HFF-Myc (cell line): ENCODE data around the gene UBA52.

Source experiments
- DNase-seq: peaks from one replicate; pipeline ENCODE4 v3.0.0-alpha.2; 2011; ENCODE audit warnings: low read depth; ENCODE audit errors: extremely low read depth
- H3K4me3 ChIP-seq: replicated peaks from 2 replicates; pipeline ENCODE4 v1.5.1; 2011; ENCODE audit warnings: low read depth, mild to moderate bottlenecking, control low read depth, low read length
- CTCF ChIP-seq: IDR thresholded peaks from 2 replicates; pipeline ENCODE4 v1.5.1; 2012; ENCODE audit warnings: mild to moderate bottlenecking, low read depth, low read length, control low read depth; ENCODE audit errors: missing control alignments

UBA52 gene

GRCh38 chr19:18568367-18568766 is 3.3 kb upstream of the UBA52 start:
- DNase-seq = no peak
- no peak overlapping the region for H3K4me3 ChIP-seq
- no peak for TF ChIP-seq CTCF

GRCh38 chr19:18574691-18575291 is 3.1 kb downstream of the UBA52 start:
- no peak for TF ChIP-seq CTCF

GRCh38 chr19:18576383-18576782 is 4.7 kb downstream of the UBA52 start:
- no peak for DNase-seq
- no peak overlapping the region for H3K4me3 ChIP-seq
- TF ChIP-seq CTCF = no peak

More at GRCh38 chr19:18574691-18575291, 3.1 kb downstream of the UBA52 start:
- DNase-seq = no peak
- 0 out of 2 replicates have a peak overlapping the region, but pooled peaks have one; percentile 7 for H3K4me3 ChIP-seq

- DNase-seq = no peak
- TF ChIP-seq CTCF = no peak
- no peak overlapping the region for H3K4me3 ChIP-seq
Measured at GRCh38 chr19:18577365-18577914, 5.8 kb downstream of the UBA52 start.

GRCh38 chr19:18580311-18580710 is 8.7 kb downstream of the UBA52 start:
- DNase-seq = no peak
- no peak for TF ChIP-seq CTCF
- H3K4me3 ChIP-seq = no peak overlapping the region

- H3K4me3 ChIP-seq = no peak overlapping the region
- TF ChIP-seq CTCF = no peak
- no peak for DNase-seq
Measured at GRCh38 chr19:18586306-18586705, 14.6 kb downstream of the UBA52 start.

GRCh38 chr19:18587561-18587960 is 15.9 kb downstream of the UBA52 start:
- H3K4me3 ChIP-seq = no peak overlapping the region
- TF ChIP-seq CTCF = no peak
- DNase-seq = no peak
